NCI-H510A (cell line): Measurements from ENCODE around the gene CCR7.
"Not testable (repeated sequence)": the region's sequence is repeated elsewhere in the genome, so short reads cannot be mapped to it uniquely, and the experiment has no call there.

Experiments used
- DNase-seq: peaks from one replicate; lab custom pipeline; 2025; lab: John Stamatoyannopoulos, UW

CCR7 gene

GRCh38 chr17:40597156-40597555 is 31.9 kb upstream of the CCR7 start:
- no peak for DNase-seq

- no peak for DNase-seq
Observed at GRCh38 chr17:40596261-40596919, 31.1 kb upstream of the CCR7 start.

- DNase-seq: no peak
Observed at GRCh38 chr17:40590742-40591141, 25.5 kb upstream of the CCR7 start.

- DNase-seq: no peak
Observed at GRCh38 chr17:40588552-40588951, 23.3 kb upstream of the CCR7 start.

- not testable (repeated sequence) for DNase-seq
Observed at GRCh38 chr17:40586264-40586663, 21.0 kb upstream of the CCR7 start.

- DNase-seq: not testable (repeated sequence)
Observed at GRCh38 chr17:40584950-40585349, 19.7 kb upstream of the CCR7 start.

- peak; percentile 78 for DNase-seq
Observed at GRCh38 chr17:40582328-40582901, 17.1 kb upstream of the CCR7 start.

- DNase-seq: no peak
Observed at GRCh38 chr17:40580140-40580539, 14.9 kb upstream of the CCR7 start.

GRCh38 chr17:40579471-40579870 is 14.2 kb upstream of the CCR7 start:
- DNase-seq: no peak

- DNase-seq: no peak
Observed at GRCh38 chr17:40577611-40578065, 12.4 kb upstream of the CCR7 start.

GRCh38 chr17:40576113-40576740 is 11.0 kb upstream of the CCR7 start:
- DNase-seq: no peak

- no peak for DNase-seq
Observed at GRCh38 chr17:40574292-40574691, 9.0 kb upstream of the CCR7 start.

GRCh38 chr17:40572245-40572993 is 7.1 kb upstream of the CCR7 start:
- DNase-seq: not testable (repeated sequence)

GRCh38 chr17:40568074-40568836 is 3.0 kb upstream of the CCR7 start:
- DNase-seq: no peak

- no peak for DNase-seq
Observed at GRCh38 chr17:40567377-40567776, 2.1 kb upstream of the CCR7 start.

GRCh38 chr17:40565769-40566409 is 617 bp upstream of the CCR7 start:
- DNase-seq: no peak

GRCh38 chr17:40564195-40564882 is 933 bp downstream of the CCR7 start:
- no peak for DNase-seq

GRCh38 chr17:40563220-40564052 is 1.8 kb downstream of the CCR7 start:
- DNase-seq: no peak

GRCh38 chr17:40562838-40563219 is 2.4 kb downstream of the CCR7 start:
- no peak for DNase-seq
